ENCODE measurements around the gene GPC1.

DNA sequence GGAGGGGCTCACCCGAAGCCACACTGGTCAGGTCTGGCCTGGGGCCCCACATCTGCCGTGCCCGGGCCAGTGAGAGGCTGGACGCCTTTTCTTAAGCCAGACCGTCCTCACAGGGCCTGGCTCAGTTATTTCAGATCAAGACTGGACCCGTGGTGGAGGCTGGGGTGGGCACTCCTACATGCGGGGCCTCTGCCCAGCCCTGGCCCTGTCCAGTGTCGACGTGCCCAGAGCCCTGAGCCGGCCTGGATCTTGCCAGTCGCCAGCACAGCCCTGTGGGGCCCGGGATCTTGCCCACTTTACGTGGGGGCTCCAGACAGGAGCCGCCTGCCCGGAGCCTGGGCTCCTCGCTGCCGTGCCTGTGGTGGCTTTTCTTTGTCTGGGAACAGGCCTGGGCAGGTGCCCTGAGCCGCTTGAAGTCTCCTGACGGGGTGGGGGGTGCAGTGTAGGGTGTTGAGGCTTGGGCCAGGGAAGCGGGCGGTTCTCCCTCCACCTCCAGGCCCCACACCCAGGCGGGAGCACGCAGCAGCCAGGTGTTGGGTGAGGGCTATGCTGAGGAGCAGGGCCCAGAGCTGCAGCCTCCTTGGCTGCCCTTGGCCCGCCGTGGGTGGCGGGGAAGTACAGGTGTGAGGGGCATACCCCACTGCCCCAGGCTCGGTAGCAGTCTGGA is 6.0 kb downstream of the GPC1 start:
- TF ChIP-seq, protein P1, sequence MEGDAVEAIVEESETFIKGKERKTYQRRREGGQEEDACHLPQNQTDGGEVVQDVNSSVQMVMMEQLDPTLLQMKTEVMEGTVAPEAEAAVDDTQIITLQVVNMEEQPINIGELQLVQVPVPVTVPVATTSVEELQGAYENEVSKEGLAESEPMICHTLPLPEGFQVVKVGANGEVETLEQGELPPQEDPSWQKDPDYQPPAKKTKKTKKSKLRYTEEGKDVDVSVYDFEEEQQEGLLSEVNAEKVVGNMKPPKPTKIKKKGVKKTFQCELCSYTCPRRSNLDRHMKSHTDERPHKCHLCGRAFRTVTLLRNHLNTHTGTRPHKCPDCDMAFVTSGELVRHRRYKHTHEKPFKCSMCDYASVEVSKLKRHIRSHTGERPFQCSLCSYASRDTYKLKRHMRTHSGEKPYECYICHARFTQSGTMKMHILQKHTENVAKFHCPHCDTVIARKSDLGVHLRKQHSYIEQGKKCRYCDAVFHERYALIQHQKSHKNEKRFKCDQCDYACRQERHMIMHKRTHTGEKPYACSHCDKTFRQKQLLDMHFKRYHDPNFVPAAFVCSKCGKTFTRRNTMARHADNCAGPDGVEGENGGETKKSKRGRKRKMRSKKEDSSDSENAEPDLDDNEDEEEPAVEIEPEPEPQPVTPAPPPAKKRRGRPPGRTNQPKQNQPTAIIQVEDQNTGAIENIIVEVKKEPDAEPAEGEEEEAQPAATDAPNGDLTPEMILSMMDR (IDR thresholded peaks at IDR 0.05) = no peak
- TF ChIP-seq EZH2phosphoT487 (IDR thresholded peaks at IDR 0.05) = no peak

Measured in neural progenitor cell (in vitro differentiated cells).